Esophagus muscularis mucosa (tissue), 4 donors: ENCODE results near the gene MSI2. TPM values are rescaled to one million over a fixed set of nuclear protein-coding genes. Genes with fewer than 3 reads are reported as not detected.

Experiments used
- DNase-seq: peaks from one replicate; pipeline ENCODE4 v3.0.0-alpha.2; 2017; ENCODE audit errors: extremely low spot score
- H3K27ac ChIP-seq, 4 donors: fragments of 200-600 bp; sonication (generic); replicated peaks in 1 of 4; 1 replicate in 3 of 4; 2 replicates in 1 of 4; pipeline ENCODE4 v1.5.1; 2016 to 2019; ENCODE audit warnings: mild to moderate bottlenecking in 1 of 4
- H3K27me3 ChIP-seq, 4 donors: fragments of 200-600 bp; sonication (generic); one replicate each; pipeline versions ENCODE4 v1.5.1 to v1.6.0; 2016 to 2019
- H3K36me3 ChIP-seq, 4 donors: fragments of 200-600 bp; sonication (generic); one replicate each; pipeline ENCODE4 v1.5.1; 2016 to 2019
- H3K4me1 ChIP-seq, 4 donors: fragments of 200-600 bp; sonication (generic); one replicate each; pipeline ENCODE4 v1.5.1; 2016 to 2019
- H3K4me3 ChIP-seq, 4 donors: fragments of 200-600 bp; sonication (generic); 1 replicate in 2 of 4; 2 replicates in 2 of 4; pipeline ENCODE4 v1.5.1; 2016 to 2019; ENCODE audit warnings: mild to moderate bottlenecking in 4 of 4, moderate library complexity in 1 of 4
- H3K9me3 ChIP-seq, 4 donors: fragments of 200-600 bp; sonication (generic); 1 replicate in 3 of 4; 2 replicates in 1 of 4; pipeline ENCODE4 v1.5.1; 2016 to 2019
- EP300 ChIP-seq: sonication (generic); formaldehyde crosslinking; IDR thresholded peaks from one replicate; pipeline ENCODE4 v1.6.1; 2017; ENCODE audit warnings: antibody characterized with exemption
- POLR2A ChIP-seq: fragments of 450-650 bp; IDR thresholded peaks from one replicate; pipeline ENCODE4 v1.6.1; 2017; ENCODE audit warnings: antibody characterized with exemption, moderate library complexity, mild to moderate bottlenecking, low read depth
- POLR2AphosphoS5 ChIP-seq, 2 donors: sonication (generic); formaldehyde crosslinking; IDR thresholded peaks; one replicate each; pipeline ENCODE4 v1.6.1; 2017; ENCODE audit warnings: antibody characterized with exemption in 2 of 2
- WGBS: methylation state at CpG from one replicate; pipeline ENCODE4 v1.1.5; 2018; 5-methylcytosine and 5-hydroxymethylcytosine counted together
- intact Hi-C: fragments of 100-400 bp; cut with DNase I; formaldehyde crosslinking; loops from one replicate; pipeline ENCODE4 v1.15.1; 2023
- total RNA-seq, 4 donors: library from RNA; depleted of rRNA; stranded (reverse); fragments of >200 nt; gene quantifications; one replicate each; pipeline versions ENCODE4 v1.1.0 to v1.2.1, GENCODE V29; 2016
- TF ChIP-seq, protein P1 (sequence below), 3 experiments: fragments of 200-600 bp in 2 of 3; fragments of 450-650 bp in 1 of 3; sonication (generic) in 2 of 3; IDR thresholded peaks; one replicate each; pipeline ENCODE4 v1.5.1; 2017 to 2019; ENCODE audit warnings: antibody characterized with exemption in 3 of 3, mild to moderate bottlenecking in 2 of 3, moderate library complexity in 1 of 3

MSI2 gene
- 10 to 100 TPM; 28.8 to 39.0 (median 29.6) TPM for total RNA-seq

- peaks cover 15 to 28% (median 28%) of the 10 kb centered on the region in 4 donors for H3K4me1 ChIP-seq
- no peaks in the 10 kb centered on the region for H3K27me3 ChIP-seq
- no peaks in the 10 kb centered on the region for H3K9me3 ChIP-seq
- peak; percentile 73 to 91 for TF ChIP-seq POLR2AphosphoS5 (IDR thresholded peaks at IDR 0.05)
- TF ChIP-seq POLR2A, result no peak
- TF ChIP-seq, protein P1, sequence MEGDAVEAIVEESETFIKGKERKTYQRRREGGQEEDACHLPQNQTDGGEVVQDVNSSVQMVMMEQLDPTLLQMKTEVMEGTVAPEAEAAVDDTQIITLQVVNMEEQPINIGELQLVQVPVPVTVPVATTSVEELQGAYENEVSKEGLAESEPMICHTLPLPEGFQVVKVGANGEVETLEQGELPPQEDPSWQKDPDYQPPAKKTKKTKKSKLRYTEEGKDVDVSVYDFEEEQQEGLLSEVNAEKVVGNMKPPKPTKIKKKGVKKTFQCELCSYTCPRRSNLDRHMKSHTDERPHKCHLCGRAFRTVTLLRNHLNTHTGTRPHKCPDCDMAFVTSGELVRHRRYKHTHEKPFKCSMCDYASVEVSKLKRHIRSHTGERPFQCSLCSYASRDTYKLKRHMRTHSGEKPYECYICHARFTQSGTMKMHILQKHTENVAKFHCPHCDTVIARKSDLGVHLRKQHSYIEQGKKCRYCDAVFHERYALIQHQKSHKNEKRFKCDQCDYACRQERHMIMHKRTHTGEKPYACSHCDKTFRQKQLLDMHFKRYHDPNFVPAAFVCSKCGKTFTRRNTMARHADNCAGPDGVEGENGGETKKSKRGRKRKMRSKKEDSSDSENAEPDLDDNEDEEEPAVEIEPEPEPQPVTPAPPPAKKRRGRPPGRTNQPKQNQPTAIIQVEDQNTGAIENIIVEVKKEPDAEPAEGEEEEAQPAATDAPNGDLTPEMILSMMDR (IDR thresholded peaks at IDR 0.05), result no peak
- TF ChIP-seq EP300, result peak; percentile 84
- H3K4me3 ChIP-seq, result peak within 1 kb of the TSS; percentile 94 to 97 (median 96)
- DNase-seq, result peak; percentile 98
- intact Hi-C loops, result no loop called here
- WGBS, result under 1% methylated on average over 15 of the region's 88 CpGs
- H3K36me3 ChIP-seq, result no peaks in the 10 kb centered on the region
- H3K27ac ChIP-seq, result peak within 1 kb of the TSS; percentile 99
These were observed at the start of gene MSI2 for GRCh38 chr17:57255776-57256681. Gene MSI2, plus strand, starts transcription at chr17:57256523. Its CDS starts 220 bp downstream, at chr17:57256743.

DNA sequence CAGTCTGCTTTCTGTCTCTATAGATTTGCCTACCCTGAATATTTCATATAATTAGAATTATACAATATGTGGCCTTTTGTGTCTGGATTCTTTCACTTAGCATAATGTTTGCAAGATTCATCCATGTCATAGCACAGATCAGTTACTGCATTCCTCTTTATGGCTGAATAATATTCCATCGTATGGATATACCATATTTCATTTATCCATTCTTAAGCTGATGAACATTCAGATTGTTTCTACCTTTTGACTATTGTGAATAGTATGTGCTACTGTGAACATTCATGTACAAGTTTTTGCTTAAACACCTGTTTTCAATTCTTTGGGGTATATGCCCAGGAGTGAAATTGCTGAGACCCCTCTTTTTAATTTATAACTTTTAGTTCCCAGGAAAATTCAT is 49.4 kb upstream of the MSI2 start:
- intact Hi-C loops, result no loop called here
- H3K36me3 ChIP-seq, result no peaks in the 10 kb centered on the region
- H3K27me3 ChIP-seq, result peaks cover 0 to 3% (median 0%) of the 10 kb centered on the region in 4 donors
- no peak for DNase-seq
- H3K27ac ChIP-seq, result no peak overlapping the region
- no peaks in the 10 kb centered on the region for H3K4me1 ChIP-seq
- TF ChIP-seq POLR2AphosphoS5 (IDR thresholded peaks at IDR 0.05) (no peak), EP300 (no peak), POLR2A (no peak)
- TF ChIP-seq, protein P1 (IDR thresholded peaks at IDR 0.05), result no peak
- peaks cover 0 to 11% (median 9%) of the 10 kb centered on the region in 4 donors for H3K9me3 ChIP-seq
- H3K4me3 ChIP-seq, result no peak overlapping the region
- 97% methylated on average over 1 of the region's 1 CpG for WGBS

GRCh38 chr17:57207396-57207795 is 48.9 kb upstream of the MSI2 start:
- H3K4me1 ChIP-seq, result no peaks in the 10 kb centered on the region
- intact Hi-C loops, result no loop called here
- peaks cover 0 to 11% (median 9%) of the 10 kb centered on the region in 4 donors for H3K9me3 ChIP-seq
- H3K27ac ChIP-seq, result no peak overlapping the region
- H3K36me3 ChIP-seq, result no peaks in the 10 kb centered on the region
- no peak overlapping the region for H3K4me3 ChIP-seq
- H3K27me3 ChIP-seq, result peaks cover 0 to 3% (median 0%) of the 10 kb centered on the region in 4 donors
- DNase-seq, result peak; percentile 17
- no peak for TF ChIP-seq POLR2AphosphoS5 (IDR thresholded peaks at IDR 0.05)
- TF ChIP-seq, protein P1 (IDR thresholded peaks at IDR 0.05), result no peak
- TF ChIP-seq EP300, result no peak
- no peak for TF ChIP-seq POLR2A
- WGBS, result 77% methylated on average over 2 of the region's 2 CpGs

DNA sequence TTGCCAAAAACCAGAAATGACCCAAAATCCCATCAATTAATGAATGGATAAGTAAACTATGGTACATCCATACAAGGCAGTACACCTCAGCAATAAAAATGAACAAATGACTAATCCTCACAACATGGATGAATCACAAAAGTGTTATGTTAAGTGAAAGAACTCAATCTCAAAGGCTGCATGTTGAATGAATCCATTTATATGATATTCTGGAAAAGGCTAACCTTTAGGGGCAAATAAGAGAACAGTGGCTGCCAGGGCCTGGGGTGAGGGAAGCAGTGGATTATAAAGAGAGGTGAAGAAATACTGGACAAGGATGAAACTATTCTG is 46.1 kb upstream of the MSI2 start:
- peaks cover 0 to 11% (median 9%) of the 10 kb centered on the region in 4 donors for H3K9me3 ChIP-seq
- H3K27me3 ChIP-seq, result peaks cover 0 to 3% (median 0%) of the 10 kb centered on the region in 4 donors
- intact Hi-C loops, result no loop called here
- no peak overlapping the region for H3K4me3 ChIP-seq
- TF ChIP-seq POLR2A (no peak), EP300 (no peak), POLR2AphosphoS5 (IDR thresholded peaks at IDR 0.05) (no peak)
- TF ChIP-seq, protein P1 (IDR thresholded peaks at IDR 0.05), result no peak
- H3K4me1 ChIP-seq, result no peaks in the 10 kb centered on the region
- peak; percentile 21 for DNase-seq
- H3K27ac ChIP-seq, result no peak overlapping the region
- H3K36me3 ChIP-seq, result no peaks in the 10 kb centered on the region
